ENCODE data around the gene CAMK1D.
"Not testable (repeated sequence)": the region's sequence is repeated elsewhere in the genome, so short reads cannot be mapped to it uniquely, and the experiment has no call there.

Gene CAMK1D

DNA sequence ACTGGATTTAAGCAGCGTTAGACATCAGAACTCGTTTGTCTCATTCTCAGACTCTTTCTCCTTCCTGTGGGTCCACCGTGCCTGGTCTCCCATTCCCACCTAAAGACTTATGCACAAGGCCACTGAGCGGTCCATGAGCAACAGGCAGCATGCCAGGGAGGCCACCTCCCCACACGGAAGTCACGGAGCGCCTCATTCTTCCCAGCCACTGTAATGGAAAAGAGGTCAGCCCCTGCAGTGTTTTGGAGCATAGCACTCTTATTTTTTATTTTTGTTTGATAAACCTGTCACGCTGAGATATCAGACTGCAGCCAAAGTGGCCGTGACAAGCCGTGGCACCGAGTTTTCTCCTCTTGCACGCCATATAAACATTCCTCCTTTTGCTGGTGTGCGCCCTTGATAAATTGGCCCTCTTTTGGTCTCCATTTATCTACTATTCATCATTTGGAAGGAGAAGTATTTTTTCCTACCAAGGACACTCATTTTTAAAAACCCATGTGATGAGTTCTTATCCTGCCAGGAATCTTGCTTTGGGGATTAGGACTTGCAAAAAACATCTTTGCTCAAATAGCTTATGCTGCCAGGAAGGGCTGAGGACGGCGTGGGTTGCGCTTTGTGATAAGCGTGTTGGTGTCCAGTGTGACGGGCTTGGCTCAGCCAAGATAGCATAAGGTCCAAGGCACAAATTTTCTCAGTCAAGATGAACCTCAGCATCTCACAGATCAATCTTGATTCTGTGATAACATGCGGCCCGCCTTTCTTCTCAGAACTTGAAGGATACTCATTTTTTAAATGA lies 446.2 kb downstream of the CAMK1D start:
- no peak for DNase-seq (ENCODE audit: low read depth in 2 of 2)

- no peak for DNase-seq (ENCODE audit: low read depth in 2 of 2)
Measured at GRCh38 chr10:12796401-12797160, 447.2 kb downstream of the CAMK1D start.

GRCh38 chr10:12797471-12798262 lies 448.3 kb downstream of the CAMK1D start:
- DNase-seq (ENCODE audit: low read depth in 2 of 2): no peak

DNA sequence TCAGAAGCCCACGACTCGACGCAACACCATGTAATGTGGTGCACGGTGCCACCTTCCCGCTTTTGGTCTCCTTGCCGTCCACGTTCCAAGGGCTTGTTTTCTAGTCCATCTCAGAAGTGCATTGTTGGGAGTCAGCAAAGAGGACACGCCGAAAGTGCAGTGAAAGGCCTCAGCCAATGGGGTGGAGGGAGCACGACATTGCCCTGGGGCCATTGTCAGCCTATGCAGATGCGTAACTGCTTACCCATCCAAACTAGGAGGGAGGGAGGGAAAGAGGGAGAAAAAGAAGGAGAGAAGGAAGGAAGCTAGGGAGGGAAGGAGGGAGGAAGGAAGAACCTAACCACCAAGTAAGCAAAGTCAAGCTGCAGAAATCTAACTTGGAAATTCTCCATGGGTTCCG lies 449.8 kb downstream of the CAMK1D start:
- no peak for DNase-seq (ENCODE audit: low read depth in 2 of 2)

GRCh38 chr10:12799714-12800113 lies 450.4 kb downstream of the CAMK1D start:
- DNase-seq (ENCODE audit: low read depth in 2 of 2): no peak

DNA sequence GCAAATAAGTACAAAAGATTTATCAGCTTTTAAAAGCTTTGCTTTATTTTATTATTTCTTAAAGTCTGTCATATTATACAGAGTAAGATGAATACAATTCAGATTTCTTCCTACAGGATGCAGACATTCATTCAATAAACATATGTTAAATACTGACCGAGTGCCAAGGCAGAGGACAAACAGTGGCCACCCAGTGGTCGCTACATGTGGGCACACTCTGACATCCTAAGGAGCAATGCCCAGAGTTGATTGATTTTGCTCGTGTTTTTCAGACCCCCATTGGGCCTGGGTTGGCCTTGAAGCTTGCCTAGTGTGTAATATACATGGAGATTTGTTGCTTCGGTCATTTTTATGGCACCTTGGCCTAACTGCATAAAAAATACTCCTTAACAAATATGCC lies 451.0 kb downstream of the CAMK1D start:
- DNase-seq (ENCODE audit: low read depth in 2 of 2): no peak

- DNase-seq (ENCODE audit: low read depth in 2 of 2): no peak
Measured at GRCh38 chr10:12801214-12802087, 452.1 kb downstream of the CAMK1D start.

- no peak for DNase-seq (ENCODE audit: low read depth in 2 of 2)
Measured at GRCh38 chr10:12803776-12804175, 454.4 kb downstream of the CAMK1D start.

DNA sequence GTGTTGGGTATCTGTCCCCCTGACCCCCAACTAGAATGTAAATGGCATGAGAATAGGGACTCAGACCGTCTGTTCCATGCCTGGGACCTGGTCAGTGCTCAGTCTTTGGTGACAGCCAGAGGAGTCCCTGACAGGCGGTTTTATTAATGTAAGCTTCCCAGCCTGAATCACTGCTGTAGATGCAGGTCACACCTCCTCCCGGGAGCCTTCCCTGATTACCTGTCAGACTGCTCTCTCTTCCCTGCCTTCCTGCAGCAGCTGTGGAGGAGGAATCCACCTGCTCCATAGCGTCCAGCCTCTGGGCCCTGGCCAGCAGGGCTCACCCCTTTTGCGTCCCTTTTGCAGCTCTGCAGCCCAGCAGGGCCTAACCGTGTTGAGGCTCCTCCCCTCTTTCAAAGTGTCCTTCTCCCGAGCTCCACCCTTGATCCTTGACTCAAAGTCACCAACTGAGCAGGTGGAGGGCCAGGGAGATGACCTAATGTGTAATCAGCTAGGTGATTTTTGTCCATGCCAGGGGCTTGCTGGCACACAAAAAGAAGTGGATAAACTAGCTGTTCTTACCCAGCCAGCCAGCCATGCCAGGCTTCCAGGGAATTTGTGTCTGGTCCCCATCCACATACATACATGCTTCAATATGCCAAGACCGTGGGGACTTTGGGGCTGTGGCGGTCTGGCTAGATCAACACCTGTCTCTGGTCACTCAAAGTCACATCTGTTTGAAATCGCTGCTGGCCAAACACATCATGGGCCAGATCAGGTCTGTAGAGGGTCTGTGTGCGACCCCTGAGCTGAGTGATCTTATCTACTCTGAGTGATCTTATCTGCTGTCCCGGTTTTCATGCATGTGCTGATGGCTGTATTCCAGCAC lies 457.1 kb downstream of the CAMK1D start:
- no peak for DNase-seq (ENCODE audit: low read depth in 2 of 2)

- no peak for DNase-seq (ENCODE audit: low read depth in 2 of 2)
Measured at GRCh38 chr10:12807096-12807755, 457.9 kb downstream of the CAMK1D start.

- DNase-seq (ENCODE audit: low read depth in 2 of 2): no peak
Measured at GRCh38 chr10:12808014-12808613, 458.8 kb downstream of the CAMK1D start.

DNA sequence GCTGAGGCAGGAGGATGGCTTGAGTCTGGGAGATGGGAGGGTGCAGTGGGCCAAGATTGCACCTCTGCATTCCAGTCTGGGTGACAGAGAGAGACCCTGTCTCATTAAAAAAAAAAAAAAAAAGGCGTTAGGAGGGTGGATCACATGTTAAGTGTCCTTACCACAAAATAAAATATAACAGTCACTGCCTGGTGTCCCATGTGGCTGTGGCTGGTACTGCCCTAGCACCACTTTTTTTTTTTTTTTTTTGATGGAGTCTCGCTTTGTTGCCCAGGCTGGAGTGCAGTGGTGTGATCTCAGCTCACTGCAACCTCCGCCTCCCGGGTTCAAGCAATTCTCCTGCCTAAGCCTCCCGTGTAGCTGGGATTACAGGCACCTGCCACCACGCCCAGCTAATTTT lies 460.7 kb downstream of the CAMK1D start:
- not testable (repeated sequence) for DNase-seq (ENCODE audit: low read depth in 2 of 2)

- no peak for DNase-seq (ENCODE audit: low read depth in 2 of 2)
Measured at GRCh38 chr10:12811826-12812225, 462.5 kb downstream of the CAMK1D start.

GRCh38 chr10:12812571-12812970 lies 463.2 kb downstream of the CAMK1D start:
- no peak for DNase-seq (ENCODE audit: low read depth in 2 of 2)

DNA sequence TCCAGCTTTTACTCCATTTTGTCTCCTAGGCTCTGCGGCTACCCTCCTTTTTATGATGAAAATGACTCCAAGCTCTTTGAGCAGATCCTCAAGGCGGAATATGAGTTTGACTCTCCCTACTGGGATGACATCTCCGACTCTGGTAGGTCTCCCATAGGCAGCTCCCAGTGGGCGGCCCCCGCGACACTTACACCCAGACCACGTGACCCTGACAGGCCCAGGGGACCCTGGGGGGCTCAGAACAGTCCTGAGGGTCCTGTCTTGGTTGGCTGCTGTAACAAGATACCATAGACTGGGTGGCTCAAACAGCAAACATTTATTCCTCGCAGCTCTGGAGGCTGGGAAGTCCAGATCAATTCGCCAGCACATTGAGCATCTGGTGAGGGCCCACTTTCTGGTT lies 464.8 kb downstream of the CAMK1D start:
- DNase-seq (ENCODE audit: low read depth in 2 of 2): no peak

- DNase-seq (ENCODE audit: low read depth in 2 of 2): no peak
Measured at GRCh38 chr10:12819071-12819470, 469.7 kb downstream of the CAMK1D start.

GRCh38 chr10:12819656-12820055 lies 470.3 kb downstream of the CAMK1D start:
- no peak for DNase-seq (ENCODE audit: low read depth in 2 of 2)

GRCh38 chr10:12822126-12822892 lies 473.0 kb downstream of the CAMK1D start:
- no peak for DNase-seq (ENCODE audit: low read depth in 2 of 2)

- no peak for DNase-seq (ENCODE audit: low read depth in 2 of 2)
Measured at GRCh38 chr10:12822893-12823170, 473.5 kb downstream of the CAMK1D start.
